ENCODE measurements around the gene PGBD2.
"Not testable (repeated sequence)": the region's sequence is repeated elsewhere in the genome, so short reads cannot be mapped to it uniquely, and the experiment has no call there.

Gene PGBD2

GRCh38 chr1:248890549-248891498 lies 15.2 kb upstream of the PGBD2 start:
- no peak for DNase-seq (ENCODE audit: low read depth)

- no peak for DNase-seq (ENCODE audit: low read depth)
Observed at GRCh38 chr1:248891758-248892157, 14.3 kb upstream of the PGBD2 start.

- no peak for DNase-seq (ENCODE audit: low read depth)
Observed at GRCh38 chr1:248892590-248892989, 13.4 kb upstream of the PGBD2 start.

- DNase-seq (ENCODE audit: low read depth), result no peak
Observed at GRCh38 chr1:248894837-248895236, 11.2 kb upstream of the PGBD2 start.

GRCh38 chr1:248897412-248898337 lies 8.4 kb upstream of the PGBD2 start:
- no peak for DNase-seq (ENCODE audit: low read depth)

GRCh38 chr1:248900637-248901036 lies 5.4 kb upstream of the PGBD2 start:
- DNase-seq (ENCODE audit: low read depth), result no peak

- no peak for DNase-seq (ENCODE audit: low read depth)
Observed at GRCh38 chr1:248901578-248901977, 4.5 kb upstream of the PGBD2 start.

GRCh38 chr1:248904437-248905216 lies 1.4 kb upstream of the PGBD2 start:
- DNase-seq (ENCODE audit: low read depth), result no peak

GRCh38 chr1:248905662-248906008 lies 400 bp upstream of the PGBD2 start:
- DNase-seq (ENCODE audit: low read depth), result no peak

GRCh38 chr1:248906753-248907661 lies 972 bp downstream of the PGBD2 start:
- no peak for DNase-seq (ENCODE audit: low read depth)

- DNase-seq (ENCODE audit: low read depth), result no peak
Observed at GRCh38 chr1:248910761-248911160, 4.7 kb downstream of the PGBD2 start.

- no peak for DNase-seq (ENCODE audit: low read depth)
Observed at GRCh38 chr1:248913933-248914332, 7.9 kb downstream of the PGBD2 start.

- DNase-seq (ENCODE audit: low read depth), result no peak
Observed at GRCh38 chr1:248914796-248915381, 8.9 kb downstream of the PGBD2 start.

- DNase-seq (ENCODE audit: low read depth), result no peak
Observed at GRCh38 chr1:248918131-248918530, 12.1 kb downstream of the PGBD2 start.

GRCh38 chr1:248923352-248924338 lies 17.6 kb downstream of the PGBD2 start:
- DNase-seq (ENCODE audit: low read depth), result no peak

- no peak for DNase-seq (ENCODE audit: low read depth)
Observed at GRCh38 chr1:248924696-248925532, 18.9 kb downstream of the PGBD2 start.

GRCh38 chr1:248925859-248926258 lies 19.8 kb downstream of the PGBD2 start:
- DNase-seq (ENCODE audit: low read depth), result not testable (repeated sequence)

- DNase-seq (ENCODE audit: low read depth), result no peak
Observed at GRCh38 chr1:248926401-248927182, 20.6 kb downstream of the PGBD2 start.
